22Rv1 (cell line): Measurements from ENCODE around the gene ADK.

ENCODE experiments used
- CTCF ChIP-seq: fragments of 450-650 bp; IDR thresholded peaks from 2 replicates; pipeline ENCODE4 v1.5.1; 2017; ENCODE audit warnings: mild to moderate bottlenecking
- ZFX ChIP-seq: fragments of 450-650 bp; IDR thresholded peaks from 2 replicates; pipeline ENCODE4 v1.6.1; 2017; ENCODE audit warnings: antibody characterized with exemption, borderline replicate concordance

GRCh38 chr10:74690393-74690792 is 539.4 kb downstream of the ADK start:
- TF ChIP-seq CTCF (no peak), ZFX (no peak)
